22Rv1 (cell line): ENCODE data around the gene HPS6.

Experiments used
- ZFX ChIP-seq: fragments of 450-650 bp; IDR thresholded peaks from 2 replicates; pipeline ENCODE4 v1.6.1; 2017; ENCODE audit warnings: antibody characterized with exemption, borderline replicate concordance
- TF ChIP-seq, protein P1 (sequence below): fragments of 450-650 bp; IDR thresholded peaks from 2 replicates; pipeline ENCODE4 v1.5.1; 2017; ENCODE audit warnings: mild to moderate bottlenecking

DNA sequence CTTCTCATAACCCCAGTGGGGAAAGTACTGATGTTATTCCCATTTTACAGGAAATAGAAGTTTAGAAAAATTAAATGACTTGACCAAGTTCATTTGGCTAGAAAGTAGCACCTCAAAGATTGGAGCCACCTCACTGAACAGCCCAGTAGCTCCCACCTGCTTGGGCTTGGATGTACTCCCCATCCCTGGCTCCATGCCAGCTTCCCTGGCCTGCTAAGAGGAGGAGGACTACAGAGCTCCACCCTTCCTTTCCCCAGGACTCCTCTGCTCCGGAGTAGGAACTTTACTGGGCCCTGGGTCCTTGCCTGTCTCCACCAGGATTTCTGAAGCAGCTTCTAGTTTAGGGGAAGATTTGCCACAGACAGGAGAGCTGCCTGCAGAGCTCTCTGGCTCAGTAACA, 3.1 kb downstream of the HPS6 start:
- TF ChIP-seq, protein P1, sequence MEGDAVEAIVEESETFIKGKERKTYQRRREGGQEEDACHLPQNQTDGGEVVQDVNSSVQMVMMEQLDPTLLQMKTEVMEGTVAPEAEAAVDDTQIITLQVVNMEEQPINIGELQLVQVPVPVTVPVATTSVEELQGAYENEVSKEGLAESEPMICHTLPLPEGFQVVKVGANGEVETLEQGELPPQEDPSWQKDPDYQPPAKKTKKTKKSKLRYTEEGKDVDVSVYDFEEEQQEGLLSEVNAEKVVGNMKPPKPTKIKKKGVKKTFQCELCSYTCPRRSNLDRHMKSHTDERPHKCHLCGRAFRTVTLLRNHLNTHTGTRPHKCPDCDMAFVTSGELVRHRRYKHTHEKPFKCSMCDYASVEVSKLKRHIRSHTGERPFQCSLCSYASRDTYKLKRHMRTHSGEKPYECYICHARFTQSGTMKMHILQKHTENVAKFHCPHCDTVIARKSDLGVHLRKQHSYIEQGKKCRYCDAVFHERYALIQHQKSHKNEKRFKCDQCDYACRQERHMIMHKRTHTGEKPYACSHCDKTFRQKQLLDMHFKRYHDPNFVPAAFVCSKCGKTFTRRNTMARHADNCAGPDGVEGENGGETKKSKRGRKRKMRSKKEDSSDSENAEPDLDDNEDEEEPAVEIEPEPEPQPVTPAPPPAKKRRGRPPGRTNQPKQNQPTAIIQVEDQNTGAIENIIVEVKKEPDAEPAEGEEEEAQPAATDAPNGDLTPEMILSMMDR, result no peak
- TF ChIP-seq ZFX, result no peak
